Psoas muscle (tissue), 8 donors: ENCODE data around the gene CYP20A1. TPM values are rescaled to one million over a fixed set of nuclear protein-coding genes. Genes with fewer than 3 reads are reported as not detected.

Experiments
- ATAC-seq, 4 donors: fragments of 200-7000 bp; cut with Tn5 transposase; one replicate each; pipeline ENCODE4 v1.9.1; 2020; ENCODE audit warnings: moderate library complexity in 3 of 4, mild to moderate bottlenecking in 2 of 4
- DNase-seq, 2 donors: peaks; one replicate each; pipeline ENCODE4 v3.0.0-alpha.2; 2020
- H3K27ac ChIP-seq: fragments of 200-600 bp; one replicate; pipeline ENCODE4 v1.8.0; 2022
- H3K27me3 ChIP-seq, 3 donors: fragments of 200-600 bp in 1 of 3; one replicate each; pipeline versions ENCODE4 v1.6.1 to v1.8.0; 2013 to 2022; ENCODE audit warnings: low read length in 2 of 3, mild to moderate bottlenecking in 2 of 3, moderate library complexity in 1 of 3; ENCODE audit not compliant: insufficient read depth in 3 of 3
- H3K36me3 ChIP-seq, 2 donors: fragments of 200-600 bp in 1 of 2; one replicate each; pipeline versions ENCODE4 v1.6.1 to v1.8.0; 2013 to 2022; ENCODE audit warnings: low read depth in 1 of 2, mild to moderate bottlenecking in 1 of 2, moderate library complexity in 1 of 2; ENCODE audit not compliant: insufficient read depth in 1 of 2
- H3K4me1 ChIP-seq: fragments of 200-600 bp; one replicate; pipeline ENCODE4 v1.8.0; 2022
- H3K4me3 ChIP-seq: fragments of 200-600 bp; one replicate; pipeline ENCODE4 v1.8.0; 2022; ENCODE audit warnings: mild to moderate bottlenecking
- H3K9me3 ChIP-seq: fragments of 200-600 bp; one replicate; pipeline ENCODE4 v1.8.0; 2022
- CTCF ChIP-seq: fragments of 200-600 bp; IDR thresholded peaks from one replicate; pipeline ENCODE4 v1.8.0; 2022; ENCODE audit warnings: antibody characterized with exemption
- WGBS, 3 donors: extraction: QIAGEN DNeasy Blood & Tissue Kit; methylation state at CpG; one replicate each; pipeline versions ENCODE4 v1.1.6 to v1.1.7; 2013; 5-methylcytosine and 5-hydroxymethylcytosine counted together
- intact Hi-C, 2 donors: fragments of 100-400 bp; cut with DNase I; formaldehyde crosslinking; loops; one replicate each; pipeline versions ENCODE4 v1.11.0 to v1.14.2; 2022
- polyA plus RNA-seq, 3 donors: library from polyadenylated mRNA; stranded (reverse); fragments of 200-250 nt; gene quantifications; one replicate each; pipeline ENCODE4 v1.2.3, GENCODE V29; 2013
- total RNA-seq, 4 donors: library from RNA; stranded (reverse); fragmentation: NEBNext Ultra II Directional in 2 of 4; extraction: Animal tissue kit (Norgen Biotek cat#: 25700) in 2 of 4; gene quantifications; one replicate each; pipeline versions ENCODE4 v1.2.1 to v1.2.4, GENCODE V29; 2021 to 2023
- donor health status: healthy with polysubstance abuse.
- donor health status: DM: no; HTN: no; CAD: no; lungs with moderate emphysema.
- donor health status: Bipolar disorder and iron deficiency.
- donor health status: healthy.
- donor health status: DM: yes; HTN: yes; CAD: no.
- donor health status: DM: no; HTN: no; CAD: no.
- donor health status: DM: no; HTN: no; CAD: no.
- donor health status: DM: yes; HTN: yes; CAD: no.

CYP20A1 gene
- total and polyA plus RNA-seq, 7 donors: 5.5 to 13.7 (median 9.5) TPM

GRCh38 chr2:203237346-203238238 is 1.2 kb upstream of the CYP20A1 start:
- peak overlapping the region; percentile 79 for H3K4me3 ChIP-seq
- intact Hi-C loops: loop anchor here (2.0 to 10.0 kb wide), 3 partner anchors 217 to 330 kb away; partner anchors contain the start of gene WDR12 (in 1 of the 2)

GRCh38 chr2:203238292-203238703 is 520 bp upstream of the CYP20A1 start:
- ATAC-seq: no peak
- Histone ChIP-seq H3K9me3 (no peaks in the 10 kb centered on the region), H3K4me1 (peaks cover 16% of the 10 kb centered on the region), H3K36me3 (peaks cover 0 to 17% of the 10 kb centered on the region in 2 donors), H3K4me3 (peak overlapping the region; percentile 79), H3K27me3 (no peaks in the 10 kb centered on the region), H3K27ac (peak overlapping the region; percentile 95)
- intact Hi-C loops: loop anchor here (2.0 to 10.0 kb wide), 3 partner anchors 217 to 331 kb away; partner anchors contain the start of gene WDR12 (in 1 of the 2)
- WGBS, 3 donors: 16 to 19% (median 17%) methylated on average over 22 of the region's 22 CpGs
- DNase-seq: no peak
- no peak for TF ChIP-seq CTCF

More at GRCh38 chr2:203237346-203238238, 1.2 kb upstream of the CYP20A1 start:
- Histone ChIP-seq H3K9me3 (no peaks in the 10 kb centered on the region), H3K4me1 (peaks cover 16% of the 10 kb centered on the region), H3K27ac (no peak overlapping the region), H3K36me3 (peaks cover 0 to 10% of the 10 kb centered on the region in 2 donors), H3K27me3 (no peaks in the 10 kb centered on the region)
- 86 to 89% (median 87%) methylated on average over 16 of the region's 16 CpGs for WGBS, 3 donors
- ATAC-seq (no peak), DNase-seq (no peak)
- no peak for TF ChIP-seq CTCF

- Histone ChIP-seq H3K27me3 (no peaks in the 10 kb centered on the region), H3K36me3 (peaks cover 0 to 37% of the 10 kb centered on the region in 2 donors), H3K27ac (peak overlapping the region; percentile 95), H3K4me1 (peaks cover 16% of the 10 kb centered on the region), H3K4me3 (peak overlapping the region; percentile 79), H3K9me3 (no peaks in the 10 kb centered on the region)
- intact Hi-C loops: no loop called here
- ATAC-seq: no peak
- no peak for DNase-seq
- TF ChIP-seq CTCF: no peak
- 64 to 82% (median 68%) methylated on average over 5 of the region's 5 CpGs for WGBS, 3 donors
Measured at GRCh38 chr2:203240491-203240890, 1.7 kb downstream of the CYP20A1 start.

- H3K36me3 ChIP-seq: peaks cover 0 to 58% of the 10 kb centered on the region in 2 donors
- no peak for ATAC-seq
Measured at GRCh38 chr2:203242518-203242917, 3.7 kb downstream of the CYP20A1 start.

More at GRCh38 chr2:203242518-203242917, 3.7 kb downstream of the CYP20A1 start:
- intact Hi-C loops: no loop called here
- Histone ChIP-seq H3K4me1 (peaks cover 16% of the 10 kb centered on the region), H3K27ac (no peak overlapping the region), H3K4me3 (no peak overlapping the region), H3K9me3 (no peaks in the 10 kb centered on the region), H3K27me3 (no peaks in the 10 kb centered on the region)
- DNase-seq: no peak
- 95 to 98% (median 98%) methylated on average over 6 of the region's 6 CpGs for WGBS, 3 donors
- TF ChIP-seq CTCF: no peak
